HCT116 (cell line): Measurements from ENCODE around the gene TMPRSS9.

Source experiments
- CBX3 ChIP-seq: IDR thresholded peaks from 2 replicates; pipeline ENCODE4 v1.6.1; 2012; ENCODE audit warnings: low read depth
- CEBPB ChIP-seq: IDR thresholded peaks from 2 replicates; pipeline ENCODE4 v1.6.1; 2012; ENCODE audit warnings: low read depth
- CTCF ChIP-seq, 3 experiments: fragments of 200-600 bp in 1 of 3; sonication (generic) in 1 of 3; IDR thresholded peaks in 2 of 3; conservative IDR thresholded peaks in 1 of 3; 2 replicates each; pipeline ENCODE4 v1.5.1; 2012 to 2017; ENCODE audit warnings: low read depth in 2 of 3, low read length in 2 of 3, antibody characterized with exemption in 1 of 3, borderline replicate concordance in 1 of 3, control low read depth in 1 of 3, mild to moderate bottlenecking in 1 of 3, mixed read lengths in 1 of 3, mixed run types in 1 of 3, moderate library complexity in 1 of 3; ENCODE audit not compliant: insufficient read depth in 1 of 3
- EZH2phosphoT487 ChIP-seq: fragments of 200-600 bp; IDR thresholded peaks from 2 replicates; pipeline ENCODE4 v1.6.1; 2018; ENCODE audit warnings: antibody characterized with exemption, borderline replicate concordance
- MAX ChIP-seq: IDR thresholded peaks from 2 replicates; pipeline ENCODE4 v1.6.1; 2012
- POLR2A ChIP-seq: IDR thresholded peaks from 2 replicates; pipeline ENCODE4 v1.7.0; 2011; ENCODE audit warnings: borderline replicate concordance; ENCODE audit not compliant: insufficient read depth, insufficient read length; ENCODE audit errors: extremely low read depth
- POLR2AphosphoS5 ChIP-seq: IDR thresholded peaks from 2 replicates; pipeline ENCODE4 v1.6.1; 2011; ENCODE audit warnings: mild to moderate bottlenecking, low read depth, low read length, moderate library complexity
- RAD21 ChIP-seq: IDR thresholded peaks from 2 replicates; pipeline ENCODE4 v1.6.1; 2012; ENCODE audit warnings: low read depth, mild to moderate bottlenecking
- YY1 ChIP-seq: IDR thresholded peaks from 2 replicates; pipeline ENCODE4 v1.6.1; 2011; ENCODE audit warnings: low read length, low read depth, moderate library complexity, mild to moderate bottlenecking; ENCODE audit not compliant: insufficient replicate concordance; ENCODE audit errors: extremely low read depth
- TF ChIP-seq, protein P1 (sequence below): IDR thresholded peaks from 2 replicates; pipeline ENCODE4 v1.6.1; 2012
- TF ChIP-seq, protein P2 (sequence below): IDR thresholded peaks from 2 replicates; pipeline ENCODE4 v1.6.1; 2012; ENCODE audit warnings: low read depth

DNA sequence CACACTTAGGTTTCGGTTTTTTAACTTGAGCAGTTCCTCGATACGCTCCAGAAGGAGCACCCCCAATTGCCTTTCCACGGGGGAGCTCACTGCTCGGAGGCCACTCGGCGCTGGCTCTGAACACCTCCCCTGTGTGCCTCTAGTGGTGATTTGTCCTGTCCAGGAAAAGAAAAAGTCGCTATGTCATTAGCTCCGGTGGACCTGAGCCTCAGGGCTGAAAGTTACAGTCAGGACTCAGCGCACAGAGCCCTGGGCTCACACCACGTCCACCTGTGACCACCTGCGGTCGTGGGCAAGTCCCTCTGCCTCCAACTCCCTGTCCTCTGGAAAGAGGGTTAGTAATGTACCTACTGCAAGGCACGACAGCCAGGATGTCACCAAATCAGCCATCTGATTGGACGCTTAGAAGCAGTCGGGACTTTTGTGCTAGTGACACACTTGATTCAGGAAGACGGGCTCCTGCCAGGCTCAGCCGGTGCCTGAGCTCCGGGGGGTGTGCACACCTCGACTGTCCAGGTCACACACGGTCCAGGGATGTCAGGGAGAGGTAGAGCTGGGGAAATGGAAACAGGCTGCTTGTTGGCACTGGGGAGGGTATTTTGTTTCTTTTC, 3.9 kb upstream of the TMPRSS9 start:
- TF ChIP-seq CTCF (IDR thresholded peaks at IDR 0.05 in 2 of 3, conservative IDR thresholded peaks at IDR 0.05 in 1 of 3; ENCODE audit: borderline replicate concordance in 1 of 3, insufficient read depth in 1 of 3, low read depth in 2 of 3, low read length in 2 of 3), result 0 out of 6 replicates have a peak, but pooled peaks of 1 of the 3 experiments have one; percentile 14
- no peak for TF ChIP-seq POLR2AphosphoS5
- no peak for TF ChIP-seq POLR2A
- no peak for TF ChIP-seq YY1
- TF ChIP-seq RAD21, result no peak
- TF ChIP-seq CEBPB, result no peak
- TF ChIP-seq MAX, result no peak
- TF ChIP-seq, protein P1, sequence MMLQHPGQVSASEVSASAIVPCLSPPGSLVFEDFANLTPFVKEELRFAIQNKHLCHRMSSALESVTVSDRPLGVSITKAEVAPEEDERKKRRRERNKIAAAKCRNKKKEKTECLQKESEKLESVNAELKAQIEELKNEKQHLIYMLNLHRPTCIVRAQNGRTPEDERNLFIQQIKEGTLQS, result no peak
- no peak for TF ChIP-seq CBX3
- TF ChIP-seq, protein P2, sequence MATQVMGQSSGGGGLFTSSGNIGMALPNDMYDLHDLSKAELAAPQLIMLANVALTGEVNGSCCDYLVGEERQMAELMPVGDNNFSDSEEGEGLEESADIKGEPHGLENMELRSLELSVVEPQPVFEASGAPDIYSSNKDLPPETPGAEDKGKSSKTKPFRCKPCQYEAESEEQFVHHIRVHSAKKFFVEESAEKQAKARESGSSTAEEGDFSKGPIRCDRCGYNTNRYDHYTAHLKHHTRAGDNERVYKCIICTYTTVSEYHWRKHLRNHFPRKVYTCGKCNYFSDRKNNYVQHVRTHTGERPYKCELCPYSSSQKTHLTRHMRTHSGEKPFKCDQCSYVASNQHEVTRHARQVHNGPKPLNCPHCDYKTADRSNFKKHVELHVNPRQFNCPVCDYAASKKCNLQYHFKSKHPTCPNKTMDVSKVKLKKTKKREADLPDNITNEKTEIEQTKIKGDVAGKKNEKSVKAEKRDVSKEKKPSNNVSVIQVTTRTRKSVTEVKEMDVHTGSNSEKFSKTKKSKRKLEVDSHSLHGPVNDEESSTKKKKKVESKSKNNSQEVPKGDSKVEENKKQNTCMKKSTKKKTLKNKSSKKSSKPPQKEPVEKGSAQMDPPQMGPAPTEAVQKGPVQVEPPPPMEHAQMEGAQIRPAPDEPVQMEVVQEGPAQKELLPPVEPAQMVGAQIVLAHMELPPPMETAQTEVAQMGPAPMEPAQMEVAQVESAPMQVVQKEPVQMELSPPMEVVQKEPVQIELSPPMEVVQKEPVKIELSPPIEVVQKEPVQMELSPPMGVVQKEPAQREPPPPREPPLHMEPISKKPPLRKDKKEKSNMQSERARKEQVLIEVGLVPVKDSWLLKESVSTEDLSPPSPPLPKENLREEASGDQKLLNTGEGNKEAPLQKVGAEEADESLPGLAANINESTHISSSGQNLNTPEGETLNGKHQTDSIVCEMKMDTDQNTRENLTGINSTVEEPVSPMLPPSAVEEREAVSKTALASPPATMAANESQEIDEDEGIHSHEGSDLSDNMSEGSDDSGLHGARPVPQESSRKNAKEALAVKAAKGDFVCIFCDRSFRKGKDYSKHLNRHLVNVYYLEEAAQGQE, result no peak
- TF ChIP-seq EZH2phosphoT487, result no peak
